Skeletal muscle satellite cell (primary cell): ENCODE results near the gene KRTAP4-3. TPM values are rescaled to one million over a fixed set of nuclear protein-coding genes. Genes with fewer than 3 reads are reported as not detected.
"Not testable (repeated sequence)": the region's sequence is repeated elsewhere in the genome, so short reads cannot be mapped to it uniquely, and the experiment has no call there.

Source experiments
- H3K27me3 ChIP-seq: 2 replicates; pipeline ENCODE4 v1.7.0; 2013; ENCODE audit warnings: low read length; ENCODE audit not compliant: control insufficient read depth, insufficient read depth
- H3K36me3 ChIP-seq: 2 replicates; pipeline ENCODE4 v1.7.0; 2013; ENCODE audit warnings: mild to moderate bottlenecking, control low read depth, low read length; ENCODE audit not compliant: insufficient read depth
- H3K4me1 ChIP-seq: 2 replicates; pipeline ENCODE4 v1.7.0; 2013; ENCODE audit warnings: low read length; ENCODE audit not compliant: control insufficient read depth, insufficient read depth
- H3K4me2 ChIP-seq: 2 replicates; pipeline ENCODE4 v1.7.0; 2013; ENCODE audit warnings: mild to moderate bottlenecking, low read length
- H3K4me3 ChIP-seq: 2 replicates; pipeline ENCODE4 v1.7.0; 2013; ENCODE audit warnings: low read length
- H3K9ac ChIP-seq: 2 replicates; pipeline ENCODE4 v1.7.0; 2013; ENCODE audit warnings: mild to moderate bottlenecking, low read depth, low read length, moderate library complexity
- H3K9me3 ChIP-seq: replicated peaks from 2 replicates; pipeline ENCODE4 v1.7.0; 2013; ENCODE audit warnings: mild to moderate bottlenecking, control low read depth, low read length
- total RNA-seq: library from RNA; depleted of rRNA; stranded (reverse); fragments of >200 nt; gene quantifications from 2 replicates; pipeline ENCODE4 v1.2.3, GENCODE V29; 2012; rRNA removed

The KRTAP4-3 gene
- total RNA-seq, result not detected in 2 replicates

DNA sequence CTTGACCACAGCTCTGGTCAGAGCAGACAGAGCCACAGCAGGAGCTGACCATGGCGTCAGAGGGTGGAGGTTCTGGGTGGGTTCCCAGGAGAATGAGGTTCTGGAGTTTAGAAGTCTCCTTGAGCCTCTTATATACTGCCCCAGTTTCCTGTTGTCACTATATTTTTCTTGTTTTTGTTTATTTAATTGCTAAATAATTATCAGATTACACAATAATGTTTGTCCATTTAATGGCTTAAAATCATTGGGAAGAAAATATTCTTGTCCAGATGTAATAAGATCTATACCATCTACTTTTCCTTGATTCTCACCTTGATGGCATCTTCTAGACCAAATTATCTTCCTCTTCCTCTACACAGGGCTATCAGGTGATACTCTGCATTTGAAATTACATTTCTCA lies at the start of gene KRTAP4-3:
TSS of gene KRTAP4-3 (minus strand) at position 101 of the 400 bp plus-strand sequence. CDS start at position 52, 49 bp downstream.
- Histone ChIP-seq H3K27me3 (no peaks in the 10 kb centered on the region), H3K4me1 (no peaks in the 10 kb centered on the region), H3K4me3 (no peak within 1 kb of the TSS), H3K9ac (no peak within 1 kb of the TSS), H3K9me3 (no peaks in the 10 kb centered on the region), H3K36me3 (no peaks in the 10 kb centered on the region), H3K4me2 (no peak within 1 kb of the TSS)

DNA sequence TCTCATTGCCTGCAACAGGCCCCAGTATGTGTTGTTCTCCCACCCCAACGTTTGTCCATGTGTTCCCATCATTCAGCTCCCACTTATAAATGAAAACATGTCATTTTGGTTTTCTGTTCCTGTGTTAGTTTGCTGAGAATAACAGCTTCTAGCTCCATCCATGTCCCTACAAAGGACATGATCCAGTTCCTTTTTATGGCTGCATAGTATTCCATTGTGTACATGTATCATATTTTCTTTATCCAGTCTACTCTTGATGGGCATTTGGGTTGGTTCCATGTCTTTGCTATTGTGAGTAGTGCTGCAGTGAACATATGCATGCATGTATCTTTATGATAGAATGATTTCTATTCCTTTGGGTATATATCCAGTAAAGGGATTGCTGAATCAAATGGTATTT lies 47.7 kb upstream of the KRTAP4-3 start:
- Histone ChIP-seq H3K27me3 (no peaks in the 10 kb centered on the region), H3K36me3 (no peaks in the 10 kb centered on the region), H3K4me3 (no peak overlapping the region), H3K4me1 (peaks cover 10% of the 10 kb centered on the region), H3K9ac (no peak overlapping the region), H3K9me3 (no peaks in the 10 kb centered on the region), H3K4me2 (no peak overlapping the region)

DNA sequence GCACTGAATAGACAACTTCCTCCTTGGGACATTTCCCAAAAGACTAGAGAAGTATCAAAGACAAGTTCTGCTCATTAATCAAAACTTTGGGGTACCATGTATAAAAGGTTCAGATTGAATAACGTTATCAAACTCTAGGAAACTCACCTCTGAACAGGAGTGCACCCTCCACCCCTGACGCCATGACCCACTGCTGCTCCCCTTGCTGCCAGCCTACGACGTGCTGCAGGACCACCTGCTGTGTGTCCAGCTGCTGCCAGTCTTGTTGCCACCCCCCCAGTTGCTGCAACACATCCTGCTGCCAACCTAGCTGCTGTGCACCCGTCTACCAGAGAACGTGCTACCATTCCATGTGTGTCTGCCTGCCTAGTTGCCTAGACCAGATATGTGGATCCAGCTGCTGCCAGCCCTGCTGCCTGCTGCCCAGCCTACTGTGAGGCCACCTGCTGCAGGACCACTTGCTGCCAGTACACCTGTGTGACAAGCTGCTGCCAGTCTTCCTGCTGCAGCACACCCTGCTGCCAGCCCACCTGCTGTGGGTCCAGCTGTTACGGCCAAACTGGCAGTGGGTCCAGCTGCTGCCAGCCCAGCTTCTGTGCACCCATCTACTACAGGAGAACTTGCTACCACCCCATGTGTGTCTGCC lies 44.6 kb upstream of the KRTAP4-3 start:
- no peak overlapping the region for H3K4me3 ChIP-seq
- H3K27me3 ChIP-seq, result peaks cover 6% of the 10 kb centered on the region
- no peaks in the 10 kb centered on the region for H3K9me3 ChIP-seq
- H3K9ac ChIP-seq, result no peak overlapping the region
- H3K4me2 ChIP-seq, result no peak overlapping the region
- H3K4me1 ChIP-seq, result peaks cover 10% of the 10 kb centered on the region
- no peaks in the 10 kb centered on the region for H3K36me3 ChIP-seq

DNA sequence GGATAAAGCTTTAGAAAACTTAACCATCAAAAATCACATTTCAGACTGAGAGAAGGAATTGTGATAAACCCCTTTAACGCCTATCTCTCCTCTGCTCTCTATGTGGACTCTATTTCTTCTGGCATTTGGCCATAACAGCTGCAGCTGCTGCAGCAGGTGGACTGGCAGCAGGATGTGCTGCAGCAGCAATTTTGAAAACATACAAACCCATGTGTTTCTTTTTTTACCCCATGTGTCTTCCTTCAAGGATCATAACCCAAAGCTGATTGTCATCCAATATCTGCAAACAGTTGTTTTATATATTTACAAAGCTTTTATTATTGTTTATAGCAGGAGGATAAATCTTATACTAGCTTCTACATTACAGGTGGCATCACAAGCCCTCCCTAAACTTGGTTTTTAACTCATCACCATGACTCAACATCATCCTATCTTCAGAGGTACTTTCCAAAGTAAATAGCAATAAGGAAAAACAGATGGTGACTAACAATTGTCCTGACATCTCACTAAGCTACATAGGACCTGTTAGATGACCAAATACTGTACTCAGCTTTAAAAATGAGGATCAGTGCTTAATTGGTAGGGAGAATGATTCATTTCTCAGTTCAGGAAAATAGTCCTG lies 43.9 kb upstream of the KRTAP4-3 start:
- Histone ChIP-seq H3K9ac (no peak overlapping the region), H3K9me3 (no peaks in the 10 kb centered on the region), H3K4me1 (peaks cover 10% of the 10 kb centered on the region), H3K4me3 (no peak overlapping the region), H3K4me2 (no peak overlapping the region), H3K27me3 (peaks cover 6% of the 10 kb centered on the region), H3K36me3 (no peaks in the 10 kb centered on the region)

DNA sequence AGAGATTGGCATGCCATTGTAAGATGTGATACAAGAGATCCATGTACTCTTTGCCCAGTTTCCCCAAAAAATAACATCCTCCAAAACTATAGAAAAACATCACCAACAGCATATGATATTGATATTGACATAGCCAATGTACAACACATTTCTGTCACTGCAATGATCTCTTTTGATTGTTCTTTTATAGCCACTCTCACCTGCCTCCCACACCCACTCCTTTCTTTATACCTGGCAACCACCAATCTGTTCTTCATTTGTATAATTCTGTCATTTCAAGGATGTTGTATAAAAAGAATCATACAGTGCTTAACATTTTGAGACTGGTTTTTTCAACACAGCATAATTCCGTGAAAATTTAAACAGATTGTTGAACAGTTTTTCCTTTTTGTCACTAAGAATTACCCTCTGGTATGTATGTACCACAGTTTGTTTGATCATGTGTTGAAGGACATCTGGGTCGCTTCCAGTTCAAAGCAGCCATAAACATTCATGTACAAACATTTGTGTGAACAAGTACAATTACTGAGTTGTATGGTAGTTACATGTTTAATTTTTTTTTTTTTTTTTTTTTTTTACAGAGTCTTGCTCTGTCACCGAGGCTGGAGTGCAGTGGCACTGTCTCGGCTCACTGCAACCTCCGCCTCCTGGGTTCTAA lies 31.5 kb upstream of the KRTAP4-3 start:
- no peak overlapping the region for H3K4me3 ChIP-seq
- no peaks in the 10 kb centered on the region for H3K9me3 ChIP-seq
- H3K27me3 ChIP-seq, result no peaks in the 10 kb centered on the region
- no peaks in the 10 kb centered on the region for H3K4me1 ChIP-seq
- H3K36me3 ChIP-seq, result no peaks in the 10 kb centered on the region
- H3K4me2 ChIP-seq, result no peak overlapping the region
- no peak overlapping the region for H3K9ac ChIP-seq

DNA sequence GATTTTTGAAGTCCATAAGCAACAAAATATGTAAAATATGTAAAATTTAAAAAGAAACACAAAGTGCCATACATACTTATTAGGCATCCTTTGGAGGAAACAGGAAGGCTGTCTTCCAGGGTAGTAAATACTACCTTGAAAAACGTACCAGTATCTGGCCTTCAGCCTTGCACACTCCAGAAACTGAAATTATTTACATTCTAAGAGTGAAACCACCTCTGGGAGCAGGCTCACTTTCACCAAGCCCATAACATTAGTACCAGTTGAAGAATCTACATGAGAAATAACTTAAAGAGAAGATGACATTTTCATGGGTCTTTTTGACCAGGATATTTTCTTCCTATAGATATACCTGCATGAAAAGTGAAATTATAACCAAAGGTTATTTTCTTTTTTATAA lies 28.0 kb upstream of the KRTAP4-3 start:
- Histone ChIP-seq H3K9ac (no peak overlapping the region), H3K27me3 (no peaks in the 10 kb centered on the region), H3K36me3 (no peaks in the 10 kb centered on the region), H3K4me3 (no peak overlapping the region), H3K9me3 (no peaks in the 10 kb centered on the region), H3K4me2 (no peak overlapping the region), H3K4me1 (no peaks in the 10 kb centered on the region)

DNA sequence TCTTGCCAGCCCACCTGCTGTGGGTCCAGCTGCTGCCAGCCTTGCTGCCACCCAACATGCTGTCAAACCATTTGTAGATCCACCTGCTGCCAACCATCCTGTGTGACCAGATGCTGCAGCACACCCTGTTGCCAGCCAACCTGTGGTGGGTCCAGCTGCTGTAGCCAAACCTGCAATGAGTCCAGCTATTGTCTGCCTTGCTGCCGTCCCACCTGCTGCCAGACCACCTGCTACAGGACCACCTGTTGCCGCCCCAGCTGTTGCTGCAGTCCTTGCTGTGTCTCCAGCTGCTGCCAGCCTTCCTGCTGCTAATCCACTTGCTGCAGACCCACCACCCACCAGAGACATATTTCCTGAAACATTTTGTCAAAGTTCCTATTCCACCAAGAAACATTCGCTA lies 22.3 kb upstream of the KRTAP4-3 start:
- Histone ChIP-seq H3K4me1 (no peaks in the 10 kb centered on the region), H3K4me3 (no peak overlapping the region), H3K9me3 (no peaks in the 10 kb centered on the region), H3K9ac (no peak overlapping the region), H3K36me3 (no peaks in the 10 kb centered on the region), H3K4me2 (no peak overlapping the region), H3K27me3 (peaks cover 6% of the 10 kb centered on the region)

DNA sequence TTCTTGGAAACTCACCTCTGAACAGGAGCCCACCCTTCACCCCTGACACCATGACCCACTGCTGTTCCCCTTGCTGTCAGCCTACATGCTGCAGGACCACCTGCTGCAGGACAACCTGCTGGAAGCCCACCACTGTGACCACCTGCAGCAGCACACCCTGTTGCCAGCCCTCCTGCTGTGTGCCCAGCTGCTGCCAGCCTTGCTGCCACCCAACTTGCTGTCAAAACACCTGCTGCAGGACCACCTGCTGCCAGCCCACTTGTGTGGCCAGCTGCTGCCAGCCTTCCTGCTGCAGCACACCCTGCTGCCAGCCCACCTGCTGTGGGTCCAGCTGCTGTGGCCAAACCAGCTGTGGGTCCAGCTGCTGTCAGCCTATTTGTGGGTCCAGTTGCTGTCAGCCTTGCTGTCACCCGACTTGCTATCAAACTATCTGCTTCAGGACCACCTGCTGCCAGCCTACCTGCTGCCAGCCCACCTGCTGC lies 21.9 kb upstream of the KRTAP4-3 start, which contains the start of gene KRTAP9-1:
TSS of gene KRTAP9-1 (plus strand) at position 51 of the 482 bp plus-strand sequence. CDS start at position 51, 0 bp downstream.
- H3K4me3 ChIP-seq, H3K4me2 ChIP-seq, H3K9ac ChIP-seq, H3K27me3 ChIP-seq, H3K4me1 ChIP-seq, H3K36me3 ChIP-seq, H3K9me3 ChIP-seq: not testable (repeated sequence)

DNA sequence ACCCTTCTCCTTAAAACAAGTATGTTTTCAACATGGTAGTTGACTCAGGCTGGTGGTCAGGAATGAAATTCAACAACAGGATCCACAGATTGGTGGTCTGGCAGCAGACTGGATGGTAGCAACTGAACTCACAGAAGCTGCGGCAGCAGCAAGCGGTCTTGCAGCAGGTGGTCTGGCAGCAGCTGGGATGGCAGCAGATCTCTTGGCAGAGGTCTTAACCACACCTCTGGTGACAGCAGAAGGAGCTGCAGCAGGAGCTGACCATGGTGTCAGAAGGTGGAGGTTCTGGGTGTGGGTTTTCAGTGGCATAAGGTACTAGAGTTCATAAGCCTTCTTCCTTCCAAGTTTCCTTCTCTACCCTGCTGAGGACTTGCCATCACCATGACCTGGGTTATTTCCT lies 18.9 kb upstream of the KRTAP4-3 start:
- no peaks in the 10 kb centered on the region for H3K36me3 ChIP-seq
- H3K9ac ChIP-seq, result no peak overlapping the region
- no peaks in the 10 kb centered on the region for H3K9me3 ChIP-seq
- H3K4me1 ChIP-seq, result no peaks in the 10 kb centered on the region
- H3K4me2 ChIP-seq, result no peak overlapping the region
- H3K4me3 ChIP-seq, result no peak overlapping the region
- peaks cover 6% of the 10 kb centered on the region for H3K27me3 ChIP-seq

DNA sequence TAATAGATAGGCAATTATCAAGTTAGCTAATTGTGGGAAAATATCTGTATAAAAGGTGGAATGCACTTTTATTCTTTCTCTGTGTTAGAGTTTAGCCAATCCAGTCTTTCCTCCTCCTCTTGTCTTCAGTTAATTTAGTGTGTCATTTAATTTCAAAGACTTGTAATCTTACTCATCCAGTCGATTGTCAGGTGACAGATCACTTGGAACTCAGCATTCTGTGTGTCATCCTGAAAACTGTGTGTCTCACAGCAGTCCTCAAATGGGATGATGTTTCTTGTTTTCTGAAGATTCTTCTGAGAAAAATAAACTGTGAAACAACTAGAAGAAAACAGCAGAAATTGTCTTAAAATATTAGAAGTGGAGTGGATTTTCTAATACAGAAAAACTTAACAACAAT lies 17.0 kb upstream of the KRTAP4-3 start:
- no peaks in the 10 kb centered on the region for H3K9me3 ChIP-seq
- H3K9ac ChIP-seq, result no peak overlapping the region
- H3K36me3 ChIP-seq, result no peaks in the 10 kb centered on the region
- H3K4me3 ChIP-seq, result no peak overlapping the region
- peaks cover 6% of the 10 kb centered on the region for H3K27me3 ChIP-seq
- H3K4me1 ChIP-seq, result no peaks in the 10 kb centered on the region
- no peak overlapping the region for H3K4me2 ChIP-seq

DNA sequence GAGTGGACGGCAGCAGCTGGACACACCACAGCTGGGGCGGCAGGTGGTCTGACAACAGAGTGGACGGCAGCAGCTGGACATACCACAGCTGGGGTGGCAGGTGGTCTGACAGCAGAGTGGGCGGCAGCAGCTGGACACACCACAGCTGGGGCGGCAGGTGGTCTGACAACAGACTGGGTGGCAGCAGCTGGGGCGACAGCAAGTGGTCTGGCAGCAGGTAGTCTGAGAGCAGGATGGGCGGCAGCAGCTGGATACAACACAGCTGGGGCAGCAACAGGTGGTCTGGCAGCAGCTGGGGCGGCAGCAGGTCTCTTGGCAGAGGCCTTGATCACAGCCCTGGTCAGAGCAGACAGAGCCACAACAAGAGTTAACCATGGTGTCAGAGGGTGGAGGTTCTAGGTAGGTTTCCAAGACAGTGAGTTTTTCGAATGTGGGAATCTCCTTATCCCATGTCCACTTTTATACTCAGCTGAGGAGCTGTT lies 16.5 kb upstream of the KRTAP4-3 start, which contains the start of gene KRTAP4-1:
TSS of gene KRTAP4-1 (minus strand) at position 432 of the 482 bp plus-strand sequence. CDS start at position 375, 57 bp downstream.
- Histone ChIP-seq H3K9me3 (no peaks in the 10 kb centered on the region), H3K36me3 (no peaks in the 10 kb centered on the region), H3K4me3 (no peak within 1 kb of the TSS), H3K4me1 (peaks cover 1% of the 10 kb centered on the region), H3K27me3 (peaks cover 6% of the 10 kb centered on the region), H3K9ac (no peak within 1 kb of the TSS), H3K4me2 (no peak within 1 kb of the TSS)
